SH-SY5Y (cell line): Measurements from ENCODE around the gene MGMT.

Experiments used
- GATA2 ChIP-seq: IDR thresholded peaks from 2 replicates; pipeline ENCODE4 v1.6.1; 2011; ENCODE audit warnings: mild to moderate bottlenecking, low read depth, low read length
- GATA3 ChIP-seq: IDR thresholded peaks from 2 replicates; pipeline ENCODE4 v1.6.1; 2011; ENCODE audit warnings: low read depth, mild to moderate bottlenecking, low read length, moderate library complexity

GRCh38 chr10:129516846-129517679, 50.0 kb downstream of the MGMT start:
- TF ChIP-seq GATA2 (no peak), GATA3 (no peak)
